ENCODE results near the gene GLO1. TPM values are rescaled to one million over a fixed set of nuclear protein-coding genes. Genes with fewer than 3 reads are reported as not detected.

Gene GLO1
- polyA plus RNA-seq, 1 of the 3 experiments (the other 2 are of a cell fraction) = 47.1 TPM

DNA sequence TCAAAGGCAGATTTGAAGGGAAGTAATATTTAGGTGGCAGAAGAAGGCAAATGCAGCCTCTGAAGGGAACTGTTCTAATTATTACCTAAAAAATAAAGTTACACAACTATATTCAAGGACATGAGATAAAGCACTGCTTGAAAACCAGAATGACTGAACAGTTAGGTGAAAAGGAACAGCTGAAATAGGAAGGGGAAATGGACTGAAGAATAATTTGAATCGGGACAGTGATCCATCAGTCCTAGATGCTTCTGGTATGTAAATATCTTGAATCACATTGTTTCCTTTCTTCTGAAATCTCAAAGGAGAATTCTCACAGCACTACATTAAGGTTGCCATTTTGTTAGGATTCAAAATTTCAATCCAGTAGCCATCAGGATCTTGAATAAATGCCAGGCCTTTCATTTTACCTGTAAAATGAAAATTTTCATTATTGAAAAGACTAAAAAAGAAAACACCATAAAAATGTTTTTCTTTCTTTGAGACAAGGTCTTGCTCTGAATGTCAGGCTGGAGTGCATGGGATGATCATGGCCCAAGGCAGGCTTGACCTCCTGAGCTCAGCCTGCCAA, 25.9 kb downstream of the GLO1 start:
- ChIA-PET POLR2A (no interaction called here), CTCF (interaction anchor here (1.0 to 1.5 kb wide), 3 partner anchors 16 to 256 kb away, joined by 3 to 4 read pairs (median 3); no protein-coding TSS in a partner anchor)
- no peak overlapping the region for H3K4me2 ChIP-seq
- no peak for DNase-seq
- H3K4me1 ChIP-seq (ENCODE audit: control insufficient read depth in 1 of 2, insufficient read depth in 2 of 2, low read depth in 1 of 2, low read length in 1 of 2) = no peaks in the 10 kb centered on the region
- TF ChIP-seq RCOR1 (IDR thresholded peaks at IDR 0.05; ENCODE audit: low read length) = no peak
- TF ChIP-seq, protein P1, sequence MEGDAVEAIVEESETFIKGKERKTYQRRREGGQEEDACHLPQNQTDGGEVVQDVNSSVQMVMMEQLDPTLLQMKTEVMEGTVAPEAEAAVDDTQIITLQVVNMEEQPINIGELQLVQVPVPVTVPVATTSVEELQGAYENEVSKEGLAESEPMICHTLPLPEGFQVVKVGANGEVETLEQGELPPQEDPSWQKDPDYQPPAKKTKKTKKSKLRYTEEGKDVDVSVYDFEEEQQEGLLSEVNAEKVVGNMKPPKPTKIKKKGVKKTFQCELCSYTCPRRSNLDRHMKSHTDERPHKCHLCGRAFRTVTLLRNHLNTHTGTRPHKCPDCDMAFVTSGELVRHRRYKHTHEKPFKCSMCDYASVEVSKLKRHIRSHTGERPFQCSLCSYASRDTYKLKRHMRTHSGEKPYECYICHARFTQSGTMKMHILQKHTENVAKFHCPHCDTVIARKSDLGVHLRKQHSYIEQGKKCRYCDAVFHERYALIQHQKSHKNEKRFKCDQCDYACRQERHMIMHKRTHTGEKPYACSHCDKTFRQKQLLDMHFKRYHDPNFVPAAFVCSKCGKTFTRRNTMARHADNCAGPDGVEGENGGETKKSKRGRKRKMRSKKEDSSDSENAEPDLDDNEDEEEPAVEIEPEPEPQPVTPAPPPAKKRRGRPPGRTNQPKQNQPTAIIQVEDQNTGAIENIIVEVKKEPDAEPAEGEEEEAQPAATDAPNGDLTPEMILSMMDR (IDR thresholded peaks at IDR 0.05) = no peak
- TF ChIP-seq ELF1 (IDR thresholded peaks at IDR 0.05) = no peak
- TF ChIP-seq FOXM1 (IDR thresholded peaks at IDR 0.05; ENCODE audit: low read depth) = no peak
- TF ChIP-seq TCF12 (IDR thresholded peaks at IDR 0.05) = no peak
- no peak for TF ChIP-seq TAF1 (IDR thresholded peaks at IDR 0.05; ENCODE audit: borderline replicate concordance, low read depth, low read length)
- TF ChIP-seq, protein P2, sequence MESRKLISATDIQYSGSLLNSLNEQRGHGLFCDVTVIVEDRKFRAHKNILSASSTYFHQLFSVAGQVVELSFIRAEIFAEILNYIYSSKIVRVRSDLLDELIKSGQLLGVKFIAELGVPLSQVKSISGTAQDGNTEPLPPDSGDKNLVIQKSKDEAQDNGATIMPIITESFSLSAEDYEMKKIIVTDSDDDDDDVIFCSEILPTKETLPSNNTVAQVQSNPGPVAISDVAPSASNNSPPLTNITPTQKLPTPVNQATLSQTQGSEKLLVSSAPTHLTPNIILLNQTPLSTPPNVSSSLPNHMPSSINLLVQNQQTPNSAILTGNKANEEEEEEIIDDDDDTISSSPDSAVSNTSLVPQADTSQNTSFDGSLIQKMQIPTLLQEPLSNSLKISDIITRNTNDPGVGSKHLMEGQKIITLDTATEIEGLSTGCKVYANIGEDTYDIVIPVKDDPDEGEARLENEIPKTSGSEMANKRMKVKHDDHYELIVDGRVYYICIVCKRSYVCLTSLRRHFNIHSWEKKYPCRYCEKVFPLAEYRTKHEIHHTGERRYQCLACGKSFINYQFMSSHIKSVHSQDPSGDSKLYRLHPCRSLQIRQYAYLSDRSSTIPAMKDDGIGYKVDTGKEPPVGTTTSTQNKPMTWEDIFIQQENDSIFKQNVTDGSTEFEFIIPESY (IDR thresholded peaks at IDR 0.05; ENCODE audit: borderline replicate concordance, low read depth) = no peak
- no peak for TF ChIP-seq MEF2A (IDR thresholded peaks at IDR 0.05; ENCODE audit: borderline replicate concordance, low read depth)
- TF ChIP-seq FOSL2 (IDR thresholded peaks at IDR 0.05; ENCODE audit: borderline replicate concordance, low read depth) = no peak
- no peak for TF ChIP-seq YY1 (IDR thresholded peaks at IDR 0.05; ENCODE audit: low read depth)
- TF ChIP-seq, protein P3, sequence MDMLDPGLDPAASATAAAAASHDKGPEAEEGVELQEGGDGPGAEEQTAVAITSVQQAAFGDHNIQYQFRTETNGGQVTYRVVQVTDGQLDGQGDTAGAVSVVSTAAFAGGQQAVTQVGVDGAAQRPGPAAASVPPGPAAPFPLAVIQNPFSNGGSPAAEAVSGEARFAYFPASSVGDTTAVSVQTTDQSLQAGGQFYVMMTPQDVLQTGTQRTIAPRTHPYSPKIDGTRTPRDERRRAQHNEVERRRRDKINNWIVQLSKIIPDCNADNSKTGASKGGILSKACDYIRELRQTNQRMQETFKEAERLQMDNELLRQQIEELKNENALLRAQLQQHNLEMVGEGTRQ (IDR thresholded peaks at IDR 0.05; ENCODE audit: borderline replicate concordance, low read depth, low read length) = no peak
- TF ChIP-seq JUND (IDR thresholded peaks at IDR 0.05) = no peak
- TF ChIP-seq RFX5 (IDR thresholded peaks at IDR 0.05; ENCODE audit: low read length) = no peak
- TF ChIP-seq EZH2phosphoT487 (IDR thresholded peaks at IDR 0.05; ENCODE audit: borderline replicate concordance, low read depth) = no peak
- peaks cover 13% of the 10 kb centered on the region for H3F3A ChIP-seq (replicated peaks; ENCODE audit: insufficient read depth)
- WGBS (ENCODE audit: low lambda C conversion rate) = 67% methylated on average over 1 of the region's 1 CpG
- no peaks in the 10 kb centered on the region for H3K27me3 ChIP-seq (ENCODE audit: insufficient read depth)
- H3K27ac ChIP-seq (ENCODE audit: low read depth in 2 of 2, low read length in 1 of 2) = no peak overlapping the region
- H4K20me1 ChIP-seq (ENCODE audit: insufficient read depth) = no peaks in the 10 kb centered on the region
- H3K36me3 ChIP-seq (replicated peaks in 1 of 2; ENCODE audit: control insufficient read depth in 1 of 2, insufficient read depth in 2 of 2, low read length in 1 of 2) = peaks cover 39 to 50% of the 10 kb centered on the region in 2 experiments
- H3K79me2 ChIP-seq (ENCODE audit: insufficient read depth) = no peaks in the 10 kb centered on the region
- no peaks in the 10 kb centered on the region for H3K9me2 ChIP-seq
- H3K9me3 ChIP-seq = no peaks in the 10 kb centered on the region
- H3K4me3 ChIP-seq (ENCODE audit: low read depth in 2 of 2, low read length in 1 of 2) = no peak overlapping the region
- no peak overlapping the region for H2AFZ ChIP-seq (ENCODE audit: low read depth)
- H3K9ac ChIP-seq = no peak overlapping the region
